ENCODE data around the gene THRAP3. TPM values are rescaled to one million over a fixed set of nuclear protein-coding genes. Genes with fewer than 3 reads are reported as not detected.

THRAP3 gene
- total RNA-seq, 4 donors from 2014 or later, result 77.2 to 99.5 (median 86.2) TPM

DNA sequence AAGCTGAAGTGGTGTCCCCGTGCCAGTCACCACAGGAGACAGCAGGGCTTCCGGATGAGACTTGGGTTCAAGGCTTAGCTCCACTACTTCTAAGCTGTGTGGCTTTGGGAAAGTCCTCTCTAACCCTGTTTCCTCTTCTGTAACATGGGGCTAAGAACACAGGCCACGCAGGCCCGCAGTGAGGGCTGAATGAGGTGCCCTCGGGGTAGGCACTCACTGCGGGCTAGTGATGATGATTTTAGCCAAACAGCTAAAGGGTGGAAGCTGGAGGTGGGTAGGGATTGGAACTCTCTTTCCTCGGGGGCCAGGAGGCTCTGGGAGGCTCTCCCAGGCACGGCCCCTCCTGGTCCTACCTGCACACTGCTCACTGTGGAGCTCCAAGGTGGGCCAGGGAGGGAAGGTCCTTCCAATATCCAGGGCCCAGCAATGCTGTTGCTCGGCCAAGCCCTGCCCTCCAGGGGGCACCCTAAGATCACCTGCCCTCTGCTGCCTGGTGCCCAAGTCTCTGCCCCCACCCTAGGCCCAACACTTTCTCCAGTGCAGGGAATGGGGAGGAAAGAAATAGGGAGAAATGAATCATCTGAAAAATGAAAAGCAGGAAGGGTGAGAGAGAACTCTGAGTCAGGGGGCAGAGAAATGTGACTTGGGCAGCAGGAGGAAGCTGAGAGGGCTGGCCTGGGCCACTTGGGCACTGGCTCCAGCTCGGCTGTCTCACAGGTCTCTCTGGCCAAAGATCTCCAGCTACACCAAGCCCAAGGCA, 118.4 kb downstream of the THRAP3 start:
- TF ChIP-seq, protein P1, sequence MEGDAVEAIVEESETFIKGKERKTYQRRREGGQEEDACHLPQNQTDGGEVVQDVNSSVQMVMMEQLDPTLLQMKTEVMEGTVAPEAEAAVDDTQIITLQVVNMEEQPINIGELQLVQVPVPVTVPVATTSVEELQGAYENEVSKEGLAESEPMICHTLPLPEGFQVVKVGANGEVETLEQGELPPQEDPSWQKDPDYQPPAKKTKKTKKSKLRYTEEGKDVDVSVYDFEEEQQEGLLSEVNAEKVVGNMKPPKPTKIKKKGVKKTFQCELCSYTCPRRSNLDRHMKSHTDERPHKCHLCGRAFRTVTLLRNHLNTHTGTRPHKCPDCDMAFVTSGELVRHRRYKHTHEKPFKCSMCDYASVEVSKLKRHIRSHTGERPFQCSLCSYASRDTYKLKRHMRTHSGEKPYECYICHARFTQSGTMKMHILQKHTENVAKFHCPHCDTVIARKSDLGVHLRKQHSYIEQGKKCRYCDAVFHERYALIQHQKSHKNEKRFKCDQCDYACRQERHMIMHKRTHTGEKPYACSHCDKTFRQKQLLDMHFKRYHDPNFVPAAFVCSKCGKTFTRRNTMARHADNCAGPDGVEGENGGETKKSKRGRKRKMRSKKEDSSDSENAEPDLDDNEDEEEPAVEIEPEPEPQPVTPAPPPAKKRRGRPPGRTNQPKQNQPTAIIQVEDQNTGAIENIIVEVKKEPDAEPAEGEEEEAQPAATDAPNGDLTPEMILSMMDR (IDR thresholded peaks at IDR 0.05), result no peak
- no peak for DNase-seq (ENCODE audit: low spot score)
- ATAC-seq (ENCODE audit: low FRiP score), result peak; percentile 73

DNA sequence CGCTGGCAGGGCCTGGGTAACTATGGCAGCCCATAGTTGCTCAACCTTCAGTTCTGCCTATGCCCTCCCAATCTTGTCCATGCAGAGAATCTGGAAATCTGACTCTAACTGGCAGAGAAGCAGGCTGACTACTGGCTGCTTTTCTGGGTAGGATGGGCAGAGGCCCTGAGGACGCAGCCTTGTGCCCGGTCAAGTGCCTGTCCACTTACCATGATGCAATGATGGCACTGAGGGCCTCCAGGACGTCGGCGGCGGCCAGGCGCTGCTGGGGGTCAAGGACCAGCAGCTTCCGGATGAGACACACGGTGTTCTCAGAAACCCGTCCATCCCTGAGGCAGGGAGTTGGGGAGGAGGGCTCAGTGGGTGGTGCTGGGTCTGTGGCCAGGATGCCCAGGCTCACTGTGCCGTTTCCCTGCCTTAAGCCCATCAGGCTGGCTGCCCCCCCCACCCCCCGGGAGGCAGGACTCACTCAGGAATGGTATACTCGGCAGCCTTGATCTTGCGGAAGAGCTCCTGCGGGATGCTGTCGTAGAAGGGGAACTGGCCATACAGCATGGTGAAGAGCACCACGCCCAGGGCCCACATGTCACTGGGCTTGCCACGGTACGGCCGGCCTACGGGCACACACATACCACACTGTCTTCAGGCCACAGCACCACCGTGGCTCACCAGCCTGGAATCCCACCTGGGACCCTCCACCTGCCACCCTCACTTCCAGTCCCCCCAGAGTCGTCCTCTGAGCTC, 119.6 kb downstream of the THRAP3 start:
- no peak for ATAC-seq (ENCODE audit: low FRiP score)
- DNase-seq (ENCODE audit: low spot score), result no peak
- TF ChIP-seq, protein P1 (IDR thresholded peaks at IDR 0.05), result no peak

DNA sequence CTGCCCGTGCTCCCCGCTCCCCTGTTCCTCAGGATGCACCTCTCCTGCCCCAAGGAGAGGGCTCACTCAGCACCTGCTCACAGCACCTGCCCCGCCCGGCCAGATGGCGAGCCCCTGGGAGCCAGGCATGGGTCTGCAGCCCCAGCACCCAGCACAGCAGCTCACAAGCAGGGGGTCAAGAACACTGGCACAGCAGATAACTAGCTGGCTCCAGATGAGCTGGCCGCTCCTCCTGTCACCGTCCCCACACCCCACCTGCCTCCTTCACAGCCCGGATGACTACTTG, 120.1 kb downstream of the THRAP3 start:
- DNase-seq (ENCODE audit: low spot score) (no peak), ATAC-seq (ENCODE audit: low FRiP score) (no peak)
- TF ChIP-seq, protein P1 (IDR thresholded peaks at IDR 0.05), result no peak

DNA sequence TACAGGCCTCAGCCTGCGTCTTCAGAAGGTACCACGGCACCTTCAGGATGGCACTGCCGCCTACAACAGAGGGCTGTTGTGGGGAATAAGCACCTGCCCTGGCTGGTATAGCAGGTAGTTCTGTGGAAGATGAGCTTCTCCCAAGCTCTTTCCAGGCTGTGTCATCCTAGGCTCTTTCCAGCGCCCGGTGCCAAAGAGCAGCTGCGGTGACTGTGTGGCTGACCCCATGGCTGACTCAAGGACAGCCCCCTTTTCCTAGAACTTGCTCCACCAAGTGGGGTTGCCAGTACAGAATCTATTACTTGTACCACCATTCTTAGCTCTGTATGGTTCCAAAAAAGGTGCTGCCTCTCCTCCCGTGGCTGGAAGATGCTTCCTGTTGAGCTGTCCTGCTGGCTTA, 121.1 kb downstream of the THRAP3 start:
- DNase-seq (ENCODE audit: low spot score) (no peak), ATAC-seq (ENCODE audit: low FRiP score) (no peak)
- TF ChIP-seq, protein P1 (IDR thresholded peaks at IDR 0.05), result no peak

DNA sequence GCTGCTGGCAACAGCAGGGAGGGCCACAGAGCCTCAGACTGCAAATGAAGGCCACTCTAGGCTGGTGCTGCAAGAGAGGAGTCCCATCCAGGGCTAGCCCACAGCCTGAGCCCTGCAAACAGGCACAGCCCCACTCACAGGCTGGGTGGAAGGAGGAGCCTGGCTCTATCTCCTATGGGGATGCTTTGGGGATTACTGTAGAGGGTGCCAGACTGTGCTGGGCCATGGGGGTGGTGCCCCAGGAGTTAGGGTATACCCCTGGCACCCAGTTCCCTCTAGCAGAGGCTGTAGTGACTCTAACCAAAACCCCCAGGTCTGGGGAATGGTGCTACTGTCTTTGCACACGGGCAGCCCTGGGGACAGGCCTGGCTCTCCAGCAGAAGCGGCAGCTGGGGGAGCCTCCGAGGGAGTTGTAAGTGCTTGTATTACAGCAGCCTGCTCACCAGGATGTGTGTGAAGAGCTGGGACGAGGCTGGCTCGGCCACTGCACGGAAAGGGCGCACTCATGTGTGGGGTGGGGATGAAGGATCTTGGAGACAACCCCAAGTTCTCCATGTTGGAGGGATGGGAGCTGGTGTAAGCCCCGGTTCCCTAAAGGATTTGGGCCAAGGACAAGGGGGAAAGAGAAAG, 122.6 kb downstream of the THRAP3 start:
- TF ChIP-seq, protein P1 (IDR thresholded peaks at IDR 0.05), result no peak
- DNase-seq (ENCODE audit: low spot score) (no peak), ATAC-seq (ENCODE audit: low FRiP score) (no peak)

DNA sequence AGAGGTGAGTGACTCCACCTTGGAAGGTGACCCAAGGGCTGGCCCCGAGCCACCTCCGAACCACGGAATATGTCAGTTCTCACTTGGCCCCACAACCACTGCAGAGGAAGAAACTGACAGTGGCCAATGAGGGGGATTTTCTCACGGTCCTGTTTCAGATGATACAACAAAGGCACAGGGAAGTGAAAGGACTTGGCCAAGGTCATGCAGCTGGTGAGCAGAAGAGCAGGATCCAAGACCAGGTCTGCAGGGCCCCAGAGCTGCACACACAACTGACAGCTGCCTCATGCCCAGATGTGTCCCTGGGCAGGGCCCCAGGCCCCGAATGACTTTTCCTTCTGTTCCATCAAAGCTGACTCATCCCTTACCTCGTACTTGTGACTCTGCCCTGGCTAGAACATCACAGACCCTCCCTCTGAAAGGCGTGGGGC, 125.0 kb downstream of the THRAP3 start:
- no peak for ATAC-seq (ENCODE audit: low FRiP score)
- TF ChIP-seq, protein P1 (IDR thresholded peaks at IDR 0.05), result no peak
- no peak for DNase-seq (ENCODE audit: low spot score)
